ENCODE data around the gene IGF2BP2. TPM values are rescaled to one million over a fixed set of nuclear protein-coding genes. Genes with fewer than 3 reads are reported as not detected.

Gene IGF2BP2
- total and polyA plus RNA-seq, 2 of the 8 experiments (the other 6 are each of a cell fraction or from before 2014, with no cell fraction given), result 7.4 to 121 TPM

DNA sequence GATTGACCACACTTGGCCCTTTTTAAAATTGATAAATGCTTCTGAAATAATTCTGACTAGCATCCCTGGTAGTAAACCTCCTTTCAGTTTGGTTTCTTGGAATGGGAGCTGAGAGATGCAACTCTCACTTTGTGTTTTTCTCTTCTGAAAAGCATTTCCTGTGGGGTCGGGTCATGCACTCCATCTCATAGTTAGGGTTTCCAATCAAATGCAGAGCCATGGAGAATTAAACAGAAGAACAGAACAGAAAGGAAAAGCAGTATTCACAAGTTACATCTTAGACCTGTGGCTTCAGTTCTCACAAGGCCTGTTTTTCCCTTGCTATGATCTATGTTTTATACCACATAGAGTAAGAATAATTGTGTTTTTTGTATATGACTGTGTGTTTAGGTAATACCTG is 199.1 kb downstream of the IGF2BP2 start:
- ChIA-PET POLR2A (ENCODE audit: partially characterized antibody) (interaction anchor here (1.3 kb wide), 1 partner anchor 30 kb away, joined by 6 read pairs; no protein-coding TSS in a partner anchor), CTCF (ENCODE audit: partially characterized antibody) (no interaction called here)
- no peaks in the 10 kb centered on the region for H3K79me2 ChIP-seq (ENCODE audit: control insufficient read depth in 1 of 2, insufficient read depth in 2 of 2, low read length in 2 of 2)
- no peak for DNase-seq (ENCODE audit: low read depth in 1 of 2, low spot score in 2 of 2)
- no peak overlapping the region for H2BK20ac ChIP-seq (ENCODE audit: low read length)
- no peaks in the 10 kb centered on the region for H3K9me3 ChIP-seq (ENCODE audit: insufficient read depth in 2 of 2, low read depth in 1 of 2, low read length in 1 of 2)
- H3K36me3 ChIP-seq (ENCODE audit: control insufficient read depth in 2 of 4, insufficient read depth in 4 of 4, low read length in 3 of 4), result peaks cover 18 to 87% (median 52%) of the 10 kb centered on the region in 4 experiments
- no peaks in the 10 kb centered on the region; a peak in 1 of 7 replicates for H3K27me3 ChIP-seq (replicated peaks in 1 of 4; ENCODE audit: control insufficient read depth in 3 of 4, extremely low read depth in 1 of 4, insufficient read depth in 3 of 4, low read length in 3 of 4)
- H3K4me2 ChIP-seq (ENCODE audit: insufficient read depth in 1 of 2, low read depth in 2 of 2, low read length in 2 of 2), result no peak overlapping the region
- no peak overlapping the region for H3K4ac ChIP-seq (replicated peaks; ENCODE audit: insufficient read length, low read depth, low read length)
- no peak for FAIRE-seq
- H2AFZ ChIP-seq (ENCODE audit: low read length), result no peak overlapping the region
- no peak overlapping the region for H4K5ac ChIP-seq (ENCODE audit: insufficient read length, low read depth, low read length)
- no peak overlapping the region for H2BK15ac ChIP-seq (ENCODE audit: low read length)
- H3K4me3 ChIP-seq (ENCODE audit: extremely low read depth in 1 of 4, insufficient read depth in 2 of 4, low read depth in 3 of 4, low read length in 4 of 4), result no peak overlapping the region
- no peak overlapping the region for H3K23ac ChIP-seq (ENCODE audit: insufficient read length)
- H2AK5ac ChIP-seq (ENCODE audit: low read depth, low read length), result no peak overlapping the region
- no peaks in the 10 kb centered on the region; the same call in 1 of the 2 replicates for H3K79me1 ChIP-seq (ENCODE audit: low read depth, low read length)
- 92% methylated on average over 1 of the region's 1 CpG; no CpG with 5 or more reads in 1 of the 2 experiments for WGBS, 2 experiments (ENCODE audit: extremely low coverage in 1 of 2, insufficient coverage in 1 of 2, insufficient read length in 1 of 2, insufficient replicate concordance in 2 of 2, low coverage in 1 of 2, low lambda C conversion rate in 2 of 2, missing lambda C conversion rate in 1 of 2)
- H2BK12ac ChIP-seq (ENCODE audit: low read depth, low read length), result no peak overlapping the region
- no peak overlapping the region for H3K14ac ChIP-seq (ENCODE audit: insufficient read length)
- no peak overlapping the region for H3K18ac ChIP-seq (ENCODE audit: extremely low read depth, low read length)
- no peak overlapping the region for H3K56ac ChIP-seq (replicated peaks; ENCODE audit: insufficient read length, low read depth, low read length)
- no peak overlapping the region for H3K27ac ChIP-seq (ENCODE audit: low read depth, low read length)
- no peaks in the 10 kb centered on the region for H3K23me2 ChIP-seq (ENCODE audit: low read depth, low read length)
- no peak overlapping the region for H2BK5ac ChIP-seq (ENCODE audit: low read depth, low read length)
- H4K8ac ChIP-seq (ENCODE audit: extremely low read depth, insufficient read depth, low read length), result no peak overlapping the region
- no peak overlapping the region for H4K91ac ChIP-seq (replicated peaks; ENCODE audit: insufficient read length, low read length)
- H2BK120ac ChIP-seq (replicated peaks; ENCODE audit: low read depth, low read length), result no peak overlapping the region
- H3K9ac ChIP-seq (replicated peaks in 1 of 4; ENCODE audit: extremely low read depth in 1 of 4, low read depth in 3 of 4, low read length in 3 of 4), result no peak overlapping the region
- H3K4me1 ChIP-seq (replicated peaks in 1 of 4; ENCODE audit: control insufficient read depth in 3 of 4, insufficient read depth in 4 of 4, low read length in 3 of 4), result no peaks in the 10 kb centered on the region
- H4K20me1 ChIP-seq (replicated peaks in 1 of 2; ENCODE audit: control insufficient read depth in 1 of 2, insufficient read depth in 2 of 2, low read length in 2 of 2), result peaks cover 0 to 2% of the 10 kb centered on the region in 2 experiments
- no peak for TF ChIP-seq HDAC6 (IDR thresholded peaks at IDR 0.05; ENCODE audit: low read depth, low read length)
- TF ChIP-seq MAFK (IDR thresholded peaks at IDR 0.05; ENCODE audit: low read depth, low read length), result no peak
- no peak for TF ChIP-seq RFX5 (IDR thresholded peaks at IDR 0.05; ENCODE audit: borderline replicate concordance, low read depth, low read length)
- TF ChIP-seq CHD2 (IDR thresholded peaks at IDR 0.05; ENCODE audit: low read length), result no peak
- no peak for TF ChIP-seq TAF1 (IDR thresholded peaks at IDR 0.05; ENCODE audit: low read depth, low read length)
- TF ChIP-seq SP2 (IDR thresholded peaks at IDR 0.05; ENCODE audit: low read length), result no peak

Data from H1 (cell line).